ENCODE data around the gene MAGOH. TPM values are rescaled to one million over a fixed set of nuclear protein-coding genes. Genes with fewer than 3 reads are reported as not detected.

MAGOH gene
- total and polyA plus RNA-seq, 9 of the 15 experiments (the other 6 are each of a cell fraction or from before 2014, with no cell fraction given) = 102 to 342 (median 135) TPM

- peak; percentile 76 for TF ChIP-seq POLR2B (IDR thresholded peaks at IDR 0.05; ENCODE audit: low read depth, partially characterized antibody)
- TF ChIP-seq CC2D1A (IDR thresholded peaks at IDR 0.05) = peak; percentile 48; the same call in 1 of the 2 replicates
- TF ChIP-seq PYGO2 (tag; IDR thresholded peaks at IDR 0.05) = no peak
- TF ChIP-seq HCFC1 (IDR thresholded peaks at IDR 0.05; ENCODE audit: low read depth, low read length) = peak; percentile 92
- peak; percentile 79 for TF ChIP-seq EHMT2 (IDR thresholded peaks at IDR 0.05)
- no peak for TF ChIP-seq ZFP36 (IDR thresholded peaks at IDR 0.05; ENCODE audit: low read depth, low read length, partially characterized antibody)
- no peak for TF ChIP-seq NCOA6 (IDR thresholded peaks at IDR 0.05)
- TF ChIP-seq ETV5 (CRISPR knock-in tag; IDR thresholded peaks at IDR 0.05; ENCODE audit: low read depth) = peak; percentile 99
- TF ChIP-seq MEIS2 (IDR thresholded peaks at IDR 0.05; ENCODE audit: partially characterized antibody) = no peak
- TF ChIP-seq, protein P1, sequence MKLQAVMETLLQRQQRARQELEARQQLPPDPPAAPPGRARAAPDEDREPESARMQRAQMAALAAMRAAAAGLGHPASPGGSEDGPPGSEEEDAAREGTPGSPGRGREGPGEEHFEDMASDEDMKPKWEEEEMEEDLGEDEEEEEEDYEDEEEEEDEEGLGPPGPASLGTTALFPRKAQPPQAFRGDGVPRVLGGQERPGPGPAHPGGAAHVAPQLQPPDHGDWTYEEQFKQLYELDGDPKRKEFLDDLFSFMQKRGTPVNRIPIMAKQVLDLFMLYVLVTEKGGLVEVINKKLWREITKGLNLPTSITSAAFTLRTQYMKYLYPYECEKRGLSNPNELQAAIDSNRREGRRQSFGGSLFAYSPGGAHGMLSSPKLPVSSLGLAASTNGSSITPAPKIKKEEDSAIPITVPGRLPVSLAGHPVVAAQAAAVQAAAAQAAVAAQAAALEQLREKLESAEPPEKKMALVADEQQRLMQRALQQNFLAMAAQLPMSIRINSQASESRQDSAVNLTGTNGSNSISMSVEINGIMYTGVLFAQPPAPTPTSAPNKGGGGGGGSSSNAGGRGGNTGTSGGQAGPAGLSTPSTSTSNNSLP (IDR thresholded peaks at IDR 0.05; ENCODE audit: borderline replicate concordance, low read depth, low read length) = no peak
- peak; percentile 76 for TF ChIP-seq KDM5B (IDR thresholded peaks at IDR 0.05; ENCODE audit: insufficient replicate concordance, low read depth, low read length)
- TF ChIP-seq, protein P2, sequence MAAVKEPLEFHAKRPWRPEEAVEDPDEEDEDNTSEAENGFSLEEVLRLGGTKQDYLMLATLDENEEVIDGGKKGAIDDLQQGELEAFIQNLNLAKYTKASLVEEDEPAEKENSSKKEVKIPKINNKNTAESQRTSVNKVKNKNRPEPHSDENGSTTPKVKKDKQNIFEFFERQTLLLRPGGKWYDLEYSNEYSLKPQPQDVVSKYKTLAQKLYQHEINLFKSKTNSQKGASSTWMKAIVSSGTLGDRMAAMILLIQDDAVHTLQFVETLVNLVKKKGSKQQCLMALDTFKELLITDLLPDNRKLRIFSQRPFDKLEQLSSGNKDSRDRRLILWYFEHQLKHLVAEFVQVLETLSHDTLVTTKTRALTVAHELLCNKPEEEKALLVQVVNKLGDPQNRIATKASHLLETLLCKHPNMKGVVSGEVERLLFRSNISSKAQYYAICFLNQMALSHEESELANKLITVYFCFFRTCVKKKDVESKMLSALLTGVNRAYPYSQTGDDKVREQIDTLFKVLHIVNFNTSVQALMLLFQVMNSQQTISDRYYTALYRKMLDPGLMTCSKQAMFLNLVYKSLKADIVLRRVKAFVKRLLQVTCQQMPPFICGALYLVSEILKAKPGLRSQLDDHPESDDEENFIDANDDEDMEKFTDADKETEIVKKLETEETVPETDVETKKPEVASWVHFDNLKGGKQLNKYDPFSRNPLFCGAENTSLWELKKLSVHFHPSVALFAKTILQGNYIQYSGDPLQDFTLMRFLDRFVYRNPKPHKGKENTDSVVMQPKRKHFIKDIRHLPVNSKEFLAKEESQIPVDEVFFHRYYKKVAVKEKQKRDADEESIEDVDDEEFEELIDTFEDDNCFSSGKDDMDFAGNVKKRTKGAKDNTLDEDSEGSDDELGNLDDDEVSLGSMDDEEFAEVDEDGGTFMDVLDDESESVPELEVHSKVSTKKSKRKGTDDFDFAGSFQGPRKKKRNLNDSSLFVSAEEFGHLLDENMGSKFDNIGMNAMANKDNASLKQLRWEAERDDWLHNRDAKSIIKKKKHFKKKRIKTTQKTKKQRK (IDR thresholded peaks at IDR 0.05; ENCODE audit: borderline replicate concordance, low read depth, low read length) = no peak
- TF ChIP-seq SREBF1 (IDR thresholded peaks at IDR 0.05; ENCODE audit: borderline replicate concordance, low read depth, low read length) = no peak
- TF ChIP-seq, protein P3, sequence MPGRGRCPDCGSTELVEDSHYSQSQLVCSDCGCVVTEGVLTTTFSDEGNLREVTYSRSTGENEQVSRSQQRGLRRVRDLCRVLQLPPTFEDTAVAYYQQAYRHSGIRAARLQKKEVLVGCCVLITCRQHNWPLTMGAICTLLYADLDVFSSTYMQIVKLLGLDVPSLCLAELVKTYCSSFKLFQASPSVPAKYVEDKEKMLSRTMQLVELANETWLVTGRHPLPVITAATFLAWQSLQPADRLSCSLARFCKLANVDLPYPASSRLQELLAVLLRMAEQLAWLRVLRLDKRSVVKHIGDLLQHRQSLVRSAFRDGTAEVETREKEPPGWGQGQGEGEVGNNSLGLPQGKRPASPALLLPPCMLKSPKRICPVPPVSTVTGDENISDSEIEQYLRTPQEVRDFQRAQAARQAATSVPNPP (IDR thresholded peaks at IDR 0.05; ENCODE audit: borderline replicate concordance, insufficient read depth, insufficient read length) = no peak
- TF ChIP-seq ZNF224 (CRISPR knock-in tag; IDR thresholded peaks at IDR 0.05) = no peak
- TF ChIP-seq, protein P4, sequence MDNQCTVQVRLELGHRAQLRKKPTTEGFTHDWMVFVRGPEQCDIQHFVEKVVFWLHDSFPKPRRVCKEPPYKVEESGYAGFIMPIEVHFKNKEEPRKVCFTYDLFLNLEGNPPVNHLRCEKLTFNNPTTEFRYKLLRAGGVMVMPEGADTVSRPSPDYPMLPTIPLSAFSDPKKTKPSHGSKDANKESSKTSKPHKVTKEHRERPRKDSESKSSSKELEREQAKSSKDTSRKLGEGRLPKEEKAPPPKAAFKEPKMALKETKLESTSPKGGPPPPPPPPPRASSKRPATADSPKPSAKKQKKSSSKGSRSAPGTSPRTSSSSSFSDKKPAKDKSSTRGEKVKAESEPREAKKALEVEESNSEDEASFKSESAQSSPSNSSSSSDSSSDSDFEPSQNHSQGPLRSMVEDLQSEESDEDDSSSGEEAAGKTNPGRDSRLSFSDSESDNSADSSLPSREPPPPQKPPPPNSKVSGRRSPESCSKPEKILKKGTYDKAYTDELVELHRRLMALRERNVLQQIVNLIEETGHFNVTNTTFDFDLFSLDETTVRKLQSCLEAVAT (IDR thresholded peaks at IDR 0.05) = peak; percentile 77 to 96; a peak in 3 of 4 replicates
- no peak for TF ChIP-seq ZNF282 (CRISPR knock-in tag; IDR thresholded peaks at IDR 0.05)
Observed at GRCh38 chr1:53238197-53239155, at the start of gene MAGOH (continued).

All from K562 (cell line).